ENCODE measurements around the gene UBE2J2. TPM values are rescaled to one million over a fixed set of nuclear protein-coding genes. Genes with fewer than 3 reads are reported as not detected.

Gene UBE2J2
- total RNA-seq, 2 donors from 2014 or later: 43.1 to 83.3 TPM

GRCh38 chr1:1264868-1265272 is 8.8 kb downstream of the UBE2J2 start:
- H3K4me1 ChIP-seq: no peaks in the 10 kb centered on the region
- no peaks in the 10 kb centered on the region for H3K9me3 ChIP-seq
- no peaks in the 10 kb centered on the region for H3K27me3 ChIP-seq
- TF ChIP-seq CTCF (IDR thresholded peaks at IDR 0.05): no peak
- H3K27ac ChIP-seq: no peak overlapping the region
- peaks cover 14% of the 10 kb centered on the region for H3K36me3 ChIP-seq
- no peak overlapping the region for H3K4me3 ChIP-seq
- H3K9ac ChIP-seq (ENCODE audit: low read depth in 2 of 2, low read length in 2 of 2): no peak overlapping the region
- intact Hi-C loops (cut with DNase I): no loop called here
- no peak for DNase-seq

- Histone ChIP-seq H3K9ac (ENCODE audit: low read depth in 2 of 2, low read length in 2 of 2) (no peak overlapping the region), H3K9me3 (no peaks in the 10 kb centered on the region), H3K36me3 (peaks cover 14% of the 10 kb centered on the region), H3K27me3 (no peaks in the 10 kb centered on the region), H3K4me1 (no peaks in the 10 kb centered on the region), H3K4me3 (no peak overlapping the region), H3K27ac (no peak overlapping the region)
- intact Hi-C loops (cut with DNase I): no loop called here
- DNase-seq: no peak
- no peak for TF ChIP-seq CTCF (IDR thresholded peaks at IDR 0.05)
Observed at GRCh38 chr1:1264026-1264425, 9.6 kb downstream of the UBE2J2 start.

GRCh38 chr1:1262758-1263157 is 10.9 kb downstream of the UBE2J2 start:
- Histone ChIP-seq H3K4me1 (no peaks in the 10 kb centered on the region), H3K9ac (ENCODE audit: low read depth in 2 of 2, low read length in 2 of 2) (no peak overlapping the region), H3K27me3 (no peaks in the 10 kb centered on the region), H3K9me3 (no peaks in the 10 kb centered on the region), H3K36me3 (peaks cover 14% of the 10 kb centered on the region), H3K27ac (no peak overlapping the region), H3K4me3 (no peak overlapping the region)
- DNase-seq: no peak
- intact Hi-C loops (cut with DNase I): no loop called here
- no peak for TF ChIP-seq CTCF (IDR thresholded peaks at IDR 0.05)

- H3K27ac ChIP-seq: no peak overlapping the region
- no peak for DNase-seq
- no peak overlapping the region for H3K4me3 ChIP-seq
- H3K27me3 ChIP-seq: no peaks in the 10 kb centered on the region
- no peaks in the 10 kb centered on the region for H3K4me1 ChIP-seq
- intact Hi-C loops (cut with DNase I): no loop called here
- TF ChIP-seq CTCF (IDR thresholded peaks at IDR 0.05): no peak
- H3K36me3 ChIP-seq: peaks cover 14% of the 10 kb centered on the region
- H3K9me3 ChIP-seq: no peaks in the 10 kb centered on the region
- H3K9ac ChIP-seq (ENCODE audit: low read depth in 2 of 2, low read length in 2 of 2): no peak overlapping the region
Observed at GRCh38 chr1:1262071-1262470, 11.6 kb downstream of the UBE2J2 start.

- no peak overlapping the region for H3K4me3 ChIP-seq
- H3K9ac ChIP-seq (ENCODE audit: low read depth in 2 of 2, low read length in 2 of 2): no peak overlapping the region
- H3K36me3 ChIP-seq: peaks cover 14% of the 10 kb centered on the region
- intact Hi-C loops (cut with DNase I): no loop called here
- H3K9me3 ChIP-seq: no peaks in the 10 kb centered on the region
- no peaks in the 10 kb centered on the region for H3K27me3 ChIP-seq
- TF ChIP-seq CTCF (IDR thresholded peaks at IDR 0.05): no peak
- H3K4me1 ChIP-seq: no peaks in the 10 kb centered on the region
- H3K27ac ChIP-seq: no peak overlapping the region
- no peak for DNase-seq
Observed at GRCh38 chr1:1260843-1261560, 12.7 kb downstream of the UBE2J2 start.

Data from colonic mucosa (tissue), 4 donors.